HepG2 (cell line): Measurements from ENCODE around the gene PIF1. TPM values are rescaled to one million over a fixed set of nuclear protein-coding genes. Genes with fewer than 3 reads are reported as not detected.

ENCODE experiments used
- AGO2 ChIP-seq: fragments of 200-400 bp; formaldehyde crosslinking; optimal IDR thresholded peaks from 2 replicates; pipeline ENCODE3; 2017; ENCODE audit warnings: mild to moderate bottlenecking, low read depth, low read length, moderate library complexity
- FOXK1 ChIP-seq: sonication (generic); formaldehyde crosslinking; IDR thresholded peaks from 2 replicates; pipeline ENCODE4 v1.4.0; 2020; ENCODE audit warnings: low read depth, missing genetic modification reagents, borderline replicate concordance
- FOXO1 ChIP-seq: sonication (generic); formaldehyde crosslinking; IDR thresholded peaks from 2 replicates; pipeline ENCODE4 v1.4.0; 2020; ENCODE audit warnings: missing genetic modification reagents
- GATAD2A ChIP-seq: IDR thresholded peaks from 2 replicates; pipeline ENCODE4 v1.6.1; 2016
- GPN1 ChIP-seq: sonication (generic); formaldehyde crosslinking; IDR thresholded peaks from 2 replicates; pipeline ENCODE4 v1.5.1; 2020; ENCODE audit warnings: missing genetic modification reagents, borderline replicate concordance
- GZF1 ChIP-seq: sonication (generic); formaldehyde crosslinking; IDR thresholded peaks from 2 replicates; pipeline ENCODE4 v1.5.1; 2020; ENCODE audit warnings: mild to moderate bottlenecking, missing genetic modification reagents
- HNF1A ChIP-seq, 2 experiments: sonication (generic) in 1 of 2; formaldehyde crosslinking in 1 of 2; IDR thresholded peaks; 2 replicates each; pipeline versions ENCODE4 v1.4.0 to v1.6.1; 2016 to 2020; ENCODE audit warnings: borderline replicate concordance in 1 of 2, low read depth in 1 of 2, mild to moderate bottlenecking in 1 of 2, missing genetic modification reagents in 1 of 2
- KAT2B ChIP-seq: fragments of 150-350 bp; IDR thresholded peaks from 2 replicates; pipeline ENCODE4 v1.6.1; 2014; ENCODE audit warnings: low read depth, low read length, borderline replicate concordance
- NCOA1 ChIP-seq: sonication (generic); formaldehyde crosslinking; IDR thresholded peaks from 2 replicates; pipeline ENCODE4 v1.9.0; 2021; ENCODE audit warnings: missing genetic modification reagents
- NR2F6 ChIP-seq, 2 experiments: IDR thresholded peaks; 2 replicates each; pipeline ENCODE4 v1.6.1; 2016; ENCODE audit warnings: antibody characterized with exemption in 1 of 2, mild to moderate bottlenecking in 1 of 2
- ONECUT2 ChIP-seq: sonication (generic); formaldehyde crosslinking; IDR thresholded peaks from 2 replicates; pipeline ENCODE4 v1.4.0; 2020; ENCODE audit warnings: missing genetic modification reagents
- PCBP1 ChIP-seq: fragments of 200-400 bp; formaldehyde crosslinking; IDR thresholded peaks from 2 replicates; pipeline ENCODE4 v1.6.1; 2017; ENCODE audit warnings: mild to moderate bottlenecking, low read depth, low read length, borderline replicate concordance
- SRY ChIP-seq: sonication (generic); formaldehyde crosslinking; IDR thresholded peaks from 2 replicates; pipeline ENCODE4 v1.8.0; 2022; ENCODE audit warnings: mild to moderate bottlenecking, missing genetic modification reagents
- STAT6 ChIP-seq: sonication (generic); formaldehyde crosslinking; IDR thresholded peaks from 2 replicates; pipeline ENCODE4 v1.4.0; 2020; ENCODE audit warnings: missing genetic modification reagents, mild to moderate bottlenecking, borderline replicate concordance
- ZBTB49 ChIP-seq: sonication (generic); formaldehyde crosslinking; IDR thresholded peaks from 2 replicates; pipeline ENCODE4 v1.4.0; 2020; ENCODE audit warnings: missing genetic modification reagents, borderline replicate concordance
- ZNF546 ChIP-seq: sonication (generic); formaldehyde crosslinking; conservative IDR thresholded peaks from 2 replicates; pipeline ENCODE4 v1.8.1; 2023; ENCODE audit warnings: mild to moderate bottlenecking, missing genetic modification reagents
- ZNF570 ChIP-seq: sonication (generic); formaldehyde crosslinking; IDR thresholded peaks from 2 replicates; pipeline ENCODE4 v1.4.0; 2020; ENCODE audit warnings: mild to moderate bottlenecking, missing genetic modification reagents, borderline replicate concordance
- ZNF704 ChIP-seq: sonication (generic); formaldehyde crosslinking; IDR thresholded peaks from 2 replicates; pipeline ENCODE4 v1.8.1; 2023; ENCODE audit warnings: mild to moderate bottlenecking, inconsistent platforms, moderate library complexity, missing genetic modification reagents, borderline replicate concordance
- polyA plus RNA-seq, 8 experiments: library from polyadenylated mRNA; depleted of rRNA in 3 of 8; stranded (reverse) in 7 of 8; unstranded in 1 of 8; fragments of >200 nt; fragmentation: Illumina TruSeq in 4 of 8; extraction: Trizol in 4 of 8; gene quantifications; 2 replicates each; pipeline versions ENCODE4 v1.2.1 to v1.2.3, GENCODE V29; 2011 to 2016; ENCODE audit warnings: low read depth in 4 of 8, missing spikeins in 1 of 8, mixed read lengths in 1 of 8; ENCODE audit not compliant: insufficient read depth in 1 of 8
- total RNA-seq, 5 experiments: library from RNA; depleted of rRNA; stranded (reverse); fragments of >200 nt; fragmentation: Illumina TruSeq; extraction: Trizol; gene quantifications; 2 replicates each; pipeline ENCODE4 v1.2.3, GENCODE V29; 2016; ENCODE audit warnings: low read depth in 1 of 5

The PIF1 gene
- total and polyA plus RNA-seq, 2 of the 13 experiments (the other 11 are each of a cell fraction or from before 2014, with no cell fraction given): 18.5 to 19.7 TPM

GRCh38 chr15:64825431-64826294 lies at the start of gene PIF1 (continued):
- TF ChIP-seq HNF1A (IDR thresholded peaks at IDR 0.05; ENCODE audit: low read depth) (no peak), HNF1A (CRISPR knock-in tag; IDR thresholded peaks at IDR 0.05; ENCODE audit: borderline replicate concordance) (no peak), STAT6 (CRISPR knock-in tag) (no peak), GATAD2A (CRISPR knock-in tag) (peak; percentile 34; the same call in 1 of the 2 replicates), NCOA1 (CRISPR knock-in tag) (0 out of 2 replicates have a peak, but pooled peaks have one; percentile 37), AGO2 (no peak), ONECUT2 (CRISPR knock-in tag) (no peak), NR2F6 (IDR thresholded peaks at IDR 0.05) (no peak), NR2F6 (CRISPR knock-in tag; IDR thresholded peaks at IDR 0.05) (no peak), ZNF704 (CRISPR knock-in tag) (no peak), KAT2B (no peak), PCBP1 (0 out of 2 replicates have a peak, but pooled peaks have one; percentile 79), ZBTB49 (CRISPR knock-in tag) (no peak), FOXO1 (CRISPR knock-in tag) (no peak; the same call in 1 of the 2 replicates), ZNF570 (CRISPR knock-in tag) (no peak), FOXK1 (CRISPR knock-in tag) (peak; percentile 79), ZNF546 (CRISPR knock-in tag) (no peak), SRY (no peak), GPN1 (CRISPR knock-in tag) (no peak), GZF1 (CRISPR knock-in tag) (no peak)
